Measurements from ENCODE around the gene ADAT3.

The ADAT3 gene

GRCh38 chr19:1859331-1859781 is 45.8 kb upstream of the ADAT3 start:
- no peak for DNase-seq (ENCODE audit: low read depth)
- H3K4me3 ChIP-seq (ENCODE audit: control insufficient read depth, low read depth, low read length), result no peak overlapping the region
- no peak for TF ChIP-seq CTCF (conservative IDR thresholded peaks at IDR 0.05; ENCODE audit: control insufficient read depth, insufficient read depth, low read depth, low read length)

GRCh38 chr19:1860042-1860775 is 45.0 kb upstream of the ADAT3 start:
- peak overlapping the region; percentile 83 for H3K4me3 ChIP-seq (ENCODE audit: control insufficient read depth, low read depth, low read length)
- TF ChIP-seq CTCF (conservative IDR thresholded peaks at IDR 0.05; ENCODE audit: control insufficient read depth, insufficient read depth, low read depth, low read length), result no peak
- peak; percentile 75 for DNase-seq (ENCODE audit: low read depth)

- DNase-seq (ENCODE audit: low read depth), result no peak
- H3K4me3 ChIP-seq (ENCODE audit: control insufficient read depth, low read depth, low read length), result peak overlapping the region; percentile 83
- no peak for TF ChIP-seq CTCF (conservative IDR thresholded peaks at IDR 0.05; ENCODE audit: control insufficient read depth, insufficient read depth, low read depth, low read length)
These were observed 44.2 kb upstream of the ADAT3 start for GRCh38 chr19:1860821-1861598.

- no peak for DNase-seq (ENCODE audit: low read depth)
- peak overlapping the region; percentile 83 for H3K4me3 ChIP-seq (ENCODE audit: control insufficient read depth, low read depth, low read length)
- TF ChIP-seq CTCF (conservative IDR thresholded peaks at IDR 0.05; ENCODE audit: control insufficient read depth, insufficient read depth, low read depth, low read length), result no peak
These were observed 43.6 kb upstream of the ADAT3 start for GRCh38 chr19:1861599-1862031.

GRCh38 chr19:1862068-1862423 is 43.2 kb upstream of the ADAT3 start:
- DNase-seq (ENCODE audit: low read depth), result no peak
- no peak for TF ChIP-seq CTCF (conservative IDR thresholded peaks at IDR 0.05; ENCODE audit: control insufficient read depth, insufficient read depth, low read depth, low read length)
- H3K4me3 ChIP-seq (ENCODE audit: control insufficient read depth, low read depth, low read length), result peak overlapping the region; percentile 83

GRCh38 chr19:1862424-1863327 is 42.5 kb upstream of the ADAT3 start:
- DNase-seq (ENCODE audit: low read depth), result no peak
- TF ChIP-seq CTCF (conservative IDR thresholded peaks at IDR 0.05; ENCODE audit: control insufficient read depth, insufficient read depth, low read depth, low read length), result no peak
- H3K4me3 ChIP-seq (ENCODE audit: control insufficient read depth, low read depth, low read length), result peak overlapping the region; percentile 83

Data from fibroblast of mammary gland (primary cell).